ENCODE measurements around the gene TAF11L5.
"Not testable (repeated sequence)": the region's sequence is repeated elsewhere in the genome, so short reads cannot be mapped to it uniquely, and the experiment has no call there.

TAF11L5 gene

DNA sequence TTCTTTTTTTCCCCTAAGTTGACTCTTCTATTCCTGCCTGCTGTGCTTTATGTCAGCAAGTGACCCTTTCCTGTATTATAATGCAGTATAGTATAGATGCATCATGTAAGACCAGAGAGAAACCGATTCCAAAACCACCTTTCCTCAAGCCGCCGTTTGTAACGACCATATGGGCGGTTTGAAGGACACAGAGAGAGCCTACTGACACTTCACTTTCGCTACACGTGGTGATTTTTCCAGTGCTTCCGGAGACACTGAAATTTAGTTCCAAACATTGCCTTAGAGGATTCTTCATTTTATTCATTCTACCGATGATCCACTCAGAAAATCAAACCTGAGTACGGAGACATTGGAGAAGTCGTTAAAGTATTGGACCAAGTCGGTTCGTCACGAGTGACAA lies 5.5 kb upstream of the TAF11L5 start:
- not testable (repeated sequence) for ATAC-seq (ENCODE audit: low read depth)

DNA sequence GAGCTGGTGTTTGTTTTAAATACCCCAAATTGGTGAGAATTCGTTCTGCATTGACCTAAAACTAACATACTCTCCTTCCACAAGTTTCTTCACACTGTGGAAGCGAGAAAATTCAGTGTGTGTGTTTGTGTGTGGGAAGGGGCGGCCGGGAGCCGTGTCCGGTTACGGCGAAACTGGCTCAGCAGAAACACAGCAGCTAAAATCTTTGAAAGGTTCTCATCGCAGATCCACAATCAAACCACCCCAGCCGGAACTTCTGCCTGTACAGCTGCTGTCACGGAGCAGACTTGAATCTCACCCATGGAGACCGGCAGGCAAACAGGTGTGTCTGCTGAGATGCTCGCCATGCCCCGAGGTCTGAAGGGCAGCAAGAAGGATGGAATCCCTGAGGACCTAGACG lies 3.5 kb upstream of the TAF11L5 start, which contains the start of gene TAF11L4:
TSS of gene TAF11L4 (plus strand) at position 301 of the 400 bp plus-strand sequence.
- not testable (repeated sequence) for H3K4me1 ChIP-seq (ENCODE audit: insufficient read depth, poor library complexity, severe bottlenecking); DNase-seq (ENCODE audit: low spot score); H3K27ac ChIP-seq (ENCODE audit: poor library complexity, severe bottlenecking); H3K9me3 ChIP-seq (ENCODE audit: severe bottlenecking); H3K4me3 ChIP-seq (ENCODE audit: severe bottlenecking); H3K27me3 ChIP-seq (ENCODE audit: insufficient read depth, poor library complexity, severe bottlenecking); H3K36me3 ChIP-seq (ENCODE audit: low read depth); ATAC-seq (ENCODE audit: low read depth)

More for the DNA sequence above, 5.5 kb upstream of the TAF11L5 start:
- DNase-seq (ENCODE audit: low spot score); H3K27ac ChIP-seq (ENCODE audit: poor library complexity, severe bottlenecking); H3K4me1 ChIP-seq (ENCODE audit: insufficient read depth, poor library complexity, severe bottlenecking); H3K4me3 ChIP-seq (ENCODE audit: severe bottlenecking); H3K36me3 ChIP-seq (ENCODE audit: low read depth); H3K9me3 ChIP-seq (ENCODE audit: severe bottlenecking); H3K27me3 ChIP-seq (ENCODE audit: insufficient read depth, poor library complexity, severe bottlenecking): not testable (repeated sequence)

DNA sequence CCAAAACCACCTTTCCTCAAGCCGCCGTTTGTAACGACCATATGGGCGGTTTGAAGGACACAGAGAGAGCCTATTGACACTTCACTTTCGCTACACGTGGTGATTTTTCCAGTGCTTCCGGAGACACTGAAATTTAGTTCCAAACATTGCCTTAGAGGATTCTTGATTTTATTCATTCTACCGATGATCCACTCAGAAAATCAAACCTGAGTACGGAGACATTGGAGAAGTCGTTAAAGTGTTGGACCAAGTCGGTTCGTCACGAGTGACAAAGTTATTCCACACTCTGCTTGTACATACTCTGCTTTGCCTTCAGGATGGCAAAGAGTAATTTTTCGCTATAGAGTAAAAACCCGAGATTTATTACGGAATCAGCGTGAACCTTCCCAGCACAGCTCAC lies 1.5 kb downstream of the TAF11L5 start:
- not testable (repeated sequence) for ATAC-seq (ENCODE audit: low read depth); H3K36me3 ChIP-seq (ENCODE audit: low read depth); H3K4me3 ChIP-seq (ENCODE audit: severe bottlenecking); H3K27me3 ChIP-seq (ENCODE audit: insufficient read depth, poor library complexity, severe bottlenecking); H3K9me3 ChIP-seq (ENCODE audit: severe bottlenecking); H3K27ac ChIP-seq (ENCODE audit: poor library complexity, severe bottlenecking); H3K4me1 ChIP-seq (ENCODE audit: insufficient read depth, poor library complexity, severe bottlenecking)
- peak; percentile 88 for DNase-seq (ENCODE audit: low spot score)

DNA sequence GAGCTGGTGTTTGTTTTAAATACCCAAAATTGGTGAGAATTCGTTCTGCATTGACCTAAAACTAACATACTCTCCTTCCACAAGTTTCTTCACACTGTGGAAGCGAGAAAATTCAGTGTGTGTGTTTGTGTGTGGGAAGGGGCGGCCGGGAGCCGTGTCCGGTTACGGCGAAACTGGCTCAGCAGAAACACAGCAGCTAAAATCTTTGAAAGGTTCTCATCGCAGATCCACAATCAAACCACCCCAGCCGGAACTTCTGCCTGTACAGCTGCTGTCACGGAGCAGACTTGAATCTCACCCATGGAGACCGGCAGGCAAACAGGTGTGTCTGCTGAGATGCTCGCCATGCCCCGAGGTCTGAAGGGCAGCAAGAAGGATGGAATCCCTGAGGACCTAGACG lies 3.3 kb downstream of the TAF11L5 start, which contains the start of gene TAF11L6:
TSS of gene TAF11L6 (plus strand) at position 301 of the 400 bp plus-strand sequence.
- H3K27me3 ChIP-seq (ENCODE audit: insufficient read depth, poor library complexity, severe bottlenecking); H3K27ac ChIP-seq (ENCODE audit: poor library complexity, severe bottlenecking); H3K4me1 ChIP-seq (ENCODE audit: insufficient read depth, poor library complexity, severe bottlenecking); H3K4me3 ChIP-seq (ENCODE audit: severe bottlenecking); H3K9me3 ChIP-seq (ENCODE audit: severe bottlenecking); H3K36me3 ChIP-seq (ENCODE audit: low read depth); DNase-seq (ENCODE audit: low spot score); ATAC-seq (ENCODE audit: low read depth): not testable (repeated sequence)

Data from RWPE2 (cell line).